A204.1 (cell line): ENCODE data around the gene SPATA16.
"Not testable (repeated sequence)": the region's sequence is repeated elsewhere in the genome, so short reads cannot be mapped to it uniquely, and the experiment has no call there.

Source experiments
- FAIRE-seq: peaks from 2 replicates; lab custom pipeline; 2012; peaks lifted over from hg19 to GRCh38; lab: Jason Lieb, UNC

Gene SPATA16

DNA sequence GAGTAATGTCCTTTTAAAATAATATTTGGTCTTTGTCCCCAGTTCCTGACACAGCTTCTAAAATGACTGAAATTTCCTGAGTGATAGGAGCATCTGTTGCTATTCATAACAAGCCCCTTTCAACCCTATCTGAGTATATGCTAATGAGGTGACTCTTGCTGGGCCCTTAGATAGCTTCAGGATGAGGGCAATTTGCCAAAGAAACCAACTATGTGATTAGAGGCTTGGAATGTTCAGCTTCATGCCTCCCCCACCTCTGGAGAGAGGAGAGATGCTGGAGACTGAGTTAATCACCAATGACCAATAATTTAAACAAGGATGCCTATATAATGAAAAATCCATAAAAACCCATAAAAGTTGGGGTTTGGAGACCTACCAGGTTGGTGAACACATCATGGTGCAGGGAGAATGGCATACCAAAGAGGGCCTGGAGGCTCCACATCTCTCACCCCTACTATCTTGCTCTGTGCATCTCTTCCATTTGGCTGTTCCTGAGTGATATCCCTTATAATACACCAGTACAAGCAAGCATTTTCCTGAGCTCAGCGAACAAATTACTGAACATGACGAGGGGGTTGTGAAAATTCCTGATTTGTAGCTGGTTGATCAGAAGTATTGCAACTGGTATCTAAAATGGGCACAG is 201.3 kb downstream of the SPATA16 start:
- no peak for FAIRE-seq

DNA sequence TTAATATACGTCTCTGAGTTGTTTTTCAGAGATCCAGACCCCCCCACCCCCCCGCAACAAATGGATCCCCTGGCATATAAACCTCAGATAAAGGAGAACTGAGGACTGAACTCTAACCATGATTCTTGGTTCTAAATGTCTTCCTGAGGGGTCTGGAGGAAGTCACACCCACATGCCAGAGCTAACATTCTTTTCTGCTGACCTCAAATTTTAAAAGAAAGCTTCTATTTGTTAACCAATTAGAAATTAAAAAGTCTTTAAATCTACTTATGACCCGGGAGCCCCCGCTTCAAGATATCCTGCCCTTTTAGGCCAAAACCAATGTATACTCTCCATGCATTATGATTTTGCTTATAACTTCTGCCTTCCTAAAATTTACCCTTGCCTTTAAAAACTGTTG is 202.2 kb downstream of the SPATA16 start:
- FAIRE-seq = no peak

GRCh38 chr3:172931746-172932285 is 209.2 kb downstream of the SPATA16 start:
- no peak for FAIRE-seq

DNA sequence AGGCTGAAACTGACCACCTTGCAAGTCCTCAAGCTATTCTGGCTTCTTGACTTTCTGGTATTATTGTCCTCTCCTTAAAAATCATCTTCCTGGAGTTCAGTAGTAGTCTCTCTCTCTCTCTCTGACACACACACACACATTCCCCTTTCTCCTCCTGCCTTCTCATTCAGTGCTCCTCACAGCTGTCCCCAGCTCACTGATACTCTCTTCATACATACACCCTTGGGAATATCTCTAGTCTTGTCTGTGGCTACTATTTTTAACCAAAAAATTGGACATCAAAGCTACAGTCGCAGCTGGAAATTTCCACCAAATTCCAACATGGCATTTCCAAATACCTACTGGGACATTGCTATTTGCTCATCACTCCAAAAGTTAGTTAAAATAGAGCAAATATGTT is 211.6 kb downstream of the SPATA16 start:
- no peak for FAIRE-seq

GRCh38 chr3:172924546-172924945 is 216.5 kb downstream of the SPATA16 start:
- FAIRE-seq = no peak

- no peak for FAIRE-seq
Observed at GRCh38 chr3:172919297-172919683, 221.7 kb downstream of the SPATA16 start.

DNA sequence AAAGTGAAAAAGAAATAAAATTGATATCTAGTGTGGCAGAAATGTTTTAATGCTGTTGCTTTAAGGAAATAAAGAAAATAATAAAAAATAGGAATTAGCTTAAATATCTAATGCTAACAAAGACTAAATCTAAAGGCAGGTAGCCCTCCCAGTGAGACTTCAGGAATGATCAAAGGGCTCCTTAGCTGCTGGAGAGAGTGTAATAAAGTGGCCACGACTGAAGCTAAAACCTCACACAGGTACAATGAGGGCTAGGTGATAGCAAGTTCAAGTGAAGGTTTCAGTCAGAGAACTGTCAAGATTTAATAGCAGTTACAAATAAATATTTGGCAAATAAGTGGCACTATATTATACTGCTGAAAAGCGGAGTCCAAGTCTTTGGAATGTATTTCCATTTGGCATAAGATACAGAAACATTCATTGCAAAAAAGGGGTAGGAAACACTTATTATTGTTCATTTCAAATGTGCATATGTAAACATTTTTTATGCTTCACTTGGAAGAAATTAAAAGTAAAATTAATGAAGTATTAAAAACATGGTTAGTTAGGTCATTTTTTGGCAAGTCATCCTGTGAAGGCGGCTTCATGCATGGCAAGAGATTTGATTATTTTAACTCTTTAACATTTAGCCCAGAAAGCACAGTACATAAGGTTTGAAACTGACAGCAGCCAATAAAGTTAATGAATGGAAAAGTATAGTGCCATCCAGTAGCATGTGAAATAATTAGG is 222.3 kb downstream of the SPATA16 start:
- FAIRE-seq = no peak

DNA sequence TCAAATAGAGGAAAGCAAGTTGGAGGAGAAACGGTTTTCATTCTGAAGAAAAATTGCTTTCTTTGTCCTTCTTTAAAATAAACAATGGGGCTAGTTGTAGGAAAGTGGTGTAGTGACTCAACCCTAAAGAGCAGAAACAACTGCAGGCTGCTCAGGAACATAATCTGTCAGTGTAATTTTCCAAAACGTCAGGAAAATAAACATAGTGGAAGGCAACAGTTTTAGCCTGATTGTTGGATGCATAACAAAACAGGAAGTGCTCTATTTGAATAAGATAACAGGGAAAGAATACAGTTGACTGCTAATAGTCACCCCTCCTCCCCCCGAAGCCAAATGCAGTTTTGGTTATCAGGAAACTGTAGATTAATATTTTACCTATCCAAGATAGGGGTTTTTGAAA is 222.9 kb downstream of the SPATA16 start:
- FAIRE-seq = no peak

DNA sequence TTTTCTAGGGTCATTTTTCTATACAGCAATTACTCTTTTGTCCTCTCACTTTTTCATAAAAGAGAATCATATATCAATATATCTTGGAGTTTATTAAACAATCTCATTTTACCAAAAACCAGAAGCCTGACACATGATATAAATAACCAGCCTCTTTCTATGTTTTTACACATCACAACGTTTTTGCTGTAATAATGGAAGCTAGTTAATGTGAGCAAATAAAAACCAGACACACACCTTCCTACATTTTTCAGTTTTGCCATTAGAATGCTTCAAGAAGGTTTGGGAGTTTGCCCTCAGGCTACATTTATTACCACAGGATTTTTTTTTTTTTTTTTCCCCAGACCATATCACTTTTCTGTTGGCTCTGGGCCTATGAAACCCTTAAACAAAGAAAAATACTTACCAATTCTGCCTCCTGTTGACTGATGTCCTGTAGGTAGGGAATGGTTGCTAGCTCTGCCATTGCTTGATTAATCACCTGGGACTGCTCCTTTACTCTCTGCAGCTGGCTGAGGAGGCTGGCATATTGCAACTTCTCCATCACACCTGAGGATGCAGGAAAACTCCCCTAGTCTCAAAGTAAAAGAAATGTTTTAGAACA is 225.0 kb downstream of the SPATA16 start:
- no peak for FAIRE-seq

- FAIRE-seq = no peak
Observed at GRCh38 chr3:172914854-172915253, 226.2 kb downstream of the SPATA16 start.

- no peak for FAIRE-seq
Observed at GRCh38 chr3:172913911-172914655, 227.0 kb downstream of the SPATA16 start.

DNA sequence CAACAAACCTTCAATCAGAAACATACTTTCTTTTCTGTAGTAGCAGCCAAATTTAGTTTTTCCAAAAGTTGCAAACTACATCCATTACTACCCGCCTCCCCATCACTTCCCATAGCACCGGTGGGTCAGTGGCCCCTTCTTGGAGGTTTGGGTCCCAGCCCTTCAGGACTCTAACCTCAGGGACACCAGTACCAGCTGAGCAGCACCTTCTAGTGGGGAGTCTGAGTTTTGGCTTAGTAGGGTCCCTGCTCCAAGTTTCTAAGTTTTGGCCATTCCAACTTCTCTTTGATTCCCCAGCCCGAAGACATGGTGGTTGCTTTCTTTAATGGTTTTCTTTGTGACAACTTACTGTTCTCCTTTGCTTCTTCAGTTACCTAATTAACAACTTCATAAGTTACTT is 229.9 kb downstream of the SPATA16 start:
- no peak for FAIRE-seq

GRCh38 chr3:172908771-172909270 is 232.2 kb downstream of the SPATA16 start:
- no peak for FAIRE-seq

GRCh38 chr3:172905451-172905850 is 235.6 kb downstream of the SPATA16 start:
- FAIRE-seq = no peak

GRCh38 chr3:172904711-172905373 is 236.2 kb downstream of the SPATA16 start:
- no peak for FAIRE-seq

DNA sequence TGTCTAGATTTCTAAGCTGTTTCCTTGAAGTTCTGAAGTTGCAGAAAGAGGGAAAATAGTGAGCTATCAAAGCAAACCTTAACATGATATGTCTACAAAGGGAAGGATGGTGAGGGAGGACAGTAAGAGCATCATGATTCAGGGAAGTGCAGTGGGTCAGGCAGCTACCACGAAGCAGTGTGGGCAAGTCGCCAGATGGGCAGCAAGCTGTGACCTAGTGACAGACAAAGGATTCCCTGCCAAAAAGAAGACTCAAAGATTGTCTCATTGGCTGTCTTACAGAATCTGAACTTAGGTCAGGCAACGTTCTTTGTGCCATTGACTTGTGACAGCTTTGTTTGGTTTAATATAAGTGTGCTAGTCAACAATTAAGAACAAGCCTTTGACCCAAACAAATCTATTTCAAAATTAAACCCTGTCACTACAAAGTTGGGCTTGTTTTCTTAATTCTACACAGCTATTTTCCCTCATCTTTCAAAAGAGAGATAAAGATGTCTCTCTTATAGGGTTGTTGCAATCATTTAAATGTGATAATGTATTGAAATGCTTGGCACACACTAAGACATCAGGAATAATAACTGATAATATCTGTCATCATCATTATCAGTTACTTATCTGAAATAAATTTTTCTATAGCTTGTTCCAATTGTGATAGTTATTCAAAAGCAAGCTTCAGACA is 237.3 kb downstream of the SPATA16 start:
- FAIRE-seq = no peak

- no peak for FAIRE-seq
Observed at GRCh38 chr3:172892158-172892557, 248.9 kb downstream of the SPATA16 start.

GRCh38 chr3:172885704-172886103 is 255.3 kb downstream of the SPATA16 start:
- no peak for FAIRE-seq

DNA sequence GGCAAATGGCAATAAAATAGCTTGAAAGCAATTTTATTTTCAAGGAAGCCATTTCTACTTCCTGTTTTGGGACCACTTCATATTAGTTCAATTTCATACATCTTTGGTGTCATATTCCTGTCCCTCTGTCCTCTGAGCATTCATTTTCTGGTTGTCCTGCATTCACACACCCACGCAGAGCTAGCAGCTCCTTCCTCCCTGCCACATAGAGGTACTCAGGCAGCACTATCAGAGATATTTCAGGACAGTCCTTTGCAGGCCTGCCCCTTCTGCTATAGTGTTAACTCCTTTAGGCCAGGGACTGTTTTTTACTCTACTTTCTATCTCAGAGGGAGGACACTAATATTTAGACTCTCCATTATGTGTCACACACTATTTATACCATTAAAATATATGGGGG is 258.5 kb downstream of the SPATA16 start:
- no peak for FAIRE-seq

GRCh38 chr3:172879381-172879780 is 261.7 kb downstream of the SPATA16 start:
- not testable (repeated sequence) for FAIRE-seq

GRCh38 chr3:172877011-172877410 is 264.0 kb downstream of the SPATA16 start:
- no peak for FAIRE-seq
